ENCODE results near the gene IL21R. TPM values are rescaled to one million over a fixed set of nuclear protein-coding genes. Genes with fewer than 3 reads are reported as not detected.
"Not testable (repeated sequence)": the region's sequence is repeated elsewhere in the genome, so short reads cannot be mapped to it uniquely, and the experiment has no call there.

Gene IL21R
- total RNA-seq, 1 experiment from 2014 or later = 4.6 TPM

GRCh38 chr16:27448532-27449433 lies 46.8 kb downstream of the IL21R start:
- H3K27me3 ChIP-seq = no peaks in the 10 kb centered on the region
- no peaks in the 10 kb centered on the region for H3K9me3 ChIP-seq (replicated peaks)
- DNase-seq = peak; percentile 83 to 85
- peaks cover 2% of the 10 kb centered on the region for H3K4me1 ChIP-seq
- H3K27ac ChIP-seq = no peak overlapping the region
- peaks cover 28% of the 10 kb centered on the region for H3K36me3 ChIP-seq
- no peak overlapping the region for H3K4me3 ChIP-seq

DNA sequence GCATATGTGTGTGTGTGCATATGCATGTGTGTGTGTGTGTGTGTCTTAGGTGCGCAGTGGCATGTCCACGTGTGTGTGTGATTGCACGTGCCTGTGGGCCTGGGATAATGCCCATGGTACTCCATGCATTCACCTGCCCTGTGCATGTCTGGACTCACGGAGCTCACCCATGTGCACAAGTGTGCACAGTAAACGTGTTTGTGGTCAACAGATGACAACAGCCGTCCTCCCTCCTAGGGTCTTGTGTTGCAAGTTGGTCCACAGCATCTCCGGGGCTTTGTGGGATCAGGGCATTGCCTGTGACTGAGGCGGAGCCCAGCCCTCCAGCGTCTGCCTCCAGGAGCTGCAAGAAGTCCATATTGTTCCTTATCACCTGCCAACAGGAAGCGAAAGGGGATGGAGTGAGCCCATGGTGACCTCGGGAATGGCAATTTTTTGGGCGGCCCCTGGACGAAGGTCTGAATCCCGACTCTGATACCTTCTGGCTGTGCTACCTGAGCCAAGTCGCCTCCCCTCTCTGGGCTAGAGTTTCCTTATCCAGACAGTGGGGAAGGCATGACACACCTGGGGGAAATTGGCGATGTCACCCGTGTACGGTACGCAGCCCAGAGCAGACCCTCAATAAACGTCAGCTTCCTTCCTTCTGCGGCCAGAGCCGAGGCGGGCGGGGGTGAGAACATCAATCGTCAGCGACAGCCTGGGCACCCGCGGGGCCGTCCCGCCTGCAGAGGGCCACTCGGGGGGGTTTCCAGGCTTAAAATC lies 47.6 kb downstream of the IL21R start:
- peaks cover 20% of the 10 kb centered on the region for H3K36me3 ChIP-seq
- H3K27ac ChIP-seq = no peak overlapping the region
- no peaks in the 10 kb centered on the region for H3K27me3 ChIP-seq
- H3K4me1 ChIP-seq = peaks cover 2% of the 10 kb centered on the region
- no peaks in the 10 kb centered on the region for H3K9me3 ChIP-seq (replicated peaks)
- no peak for DNase-seq
- H3K4me3 ChIP-seq = no peak overlapping the region

- H3K27me3 ChIP-seq = no peaks in the 10 kb centered on the region
- H3K27ac ChIP-seq = no peak overlapping the region
- H3K4me1 ChIP-seq = peaks cover 2% of the 10 kb centered on the region
- no peaks in the 10 kb centered on the region for H3K9me3 ChIP-seq (replicated peaks)
- no peak for DNase-seq
- H3K36me3 ChIP-seq = peaks cover 14% of the 10 kb centered on the region
- no peak overlapping the region for H3K4me3 ChIP-seq
Measured at GRCh38 chr16:27450196-27450549, 48.2 kb downstream of the IL21R start.

DNA sequence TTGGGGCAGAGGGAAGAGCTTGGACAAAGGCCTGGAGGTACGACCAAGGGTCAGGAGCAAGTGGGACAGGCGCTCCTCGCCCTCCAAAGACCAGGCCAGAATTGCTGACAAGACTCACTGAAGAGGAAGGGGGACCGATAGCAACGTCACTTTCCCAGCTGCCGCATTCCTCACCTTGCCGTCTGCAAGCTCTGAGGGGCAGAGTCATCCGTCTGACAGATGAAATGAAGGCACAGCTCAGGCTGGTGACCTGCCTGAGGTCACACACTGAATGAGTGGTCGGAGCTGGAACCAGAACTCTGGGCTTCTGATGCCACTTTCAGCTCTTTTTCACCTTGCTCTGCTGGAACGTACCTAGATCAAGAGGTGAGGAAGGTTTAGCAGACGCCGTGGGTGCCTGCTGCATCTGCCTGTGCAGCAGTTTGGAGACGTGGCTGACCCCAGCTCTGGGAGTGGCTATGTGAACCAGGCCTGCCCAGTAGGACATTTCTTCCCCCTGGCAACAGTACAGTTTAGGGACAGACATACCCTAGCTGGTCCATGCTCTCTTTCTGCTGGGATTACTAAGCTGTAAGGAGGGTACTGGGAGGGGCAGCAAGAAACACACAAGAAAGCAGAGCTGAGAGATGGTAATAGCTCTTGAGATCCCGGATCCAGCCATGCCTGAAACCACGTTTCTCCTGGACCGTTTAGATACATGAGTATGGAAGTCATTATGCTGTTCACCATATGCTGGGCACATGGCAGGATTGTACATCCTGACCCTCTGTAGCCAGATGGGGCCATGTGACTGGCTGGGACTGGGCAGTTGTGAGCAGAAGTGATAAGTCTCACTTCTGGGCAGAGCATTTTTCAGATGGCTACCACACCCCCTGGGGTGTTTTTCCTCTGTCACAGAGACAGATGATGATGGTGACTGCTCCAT lies 50.9 kb downstream of the IL21R start:
- peaks cover 2% of the 10 kb centered on the region for H3K4me1 ChIP-seq
- no peaks in the 10 kb centered on the region for H3K36me3 ChIP-seq
- no peak overlapping the region for H3K27ac ChIP-seq
- no peak for DNase-seq
- no peaks in the 10 kb centered on the region for H3K9me3 ChIP-seq (replicated peaks)
- H3K27me3 ChIP-seq = no peaks in the 10 kb centered on the region
- no peak overlapping the region for H3K4me3 ChIP-seq

GRCh38 chr16:27453494-27453825 lies 51.5 kb downstream of the IL21R start:
- Histone ChIP-seq H3K4me1 (peaks cover under 1% of the 10 kb centered on the region), H3K9me3 (replicated peaks) (no peaks in the 10 kb centered on the region), H3K27ac (no peak overlapping the region), H3K27me3 (no peaks in the 10 kb centered on the region), H3K36me3 (no peaks in the 10 kb centered on the region), H3K4me3 (no peak overlapping the region)
- no peak for DNase-seq

DNA sequence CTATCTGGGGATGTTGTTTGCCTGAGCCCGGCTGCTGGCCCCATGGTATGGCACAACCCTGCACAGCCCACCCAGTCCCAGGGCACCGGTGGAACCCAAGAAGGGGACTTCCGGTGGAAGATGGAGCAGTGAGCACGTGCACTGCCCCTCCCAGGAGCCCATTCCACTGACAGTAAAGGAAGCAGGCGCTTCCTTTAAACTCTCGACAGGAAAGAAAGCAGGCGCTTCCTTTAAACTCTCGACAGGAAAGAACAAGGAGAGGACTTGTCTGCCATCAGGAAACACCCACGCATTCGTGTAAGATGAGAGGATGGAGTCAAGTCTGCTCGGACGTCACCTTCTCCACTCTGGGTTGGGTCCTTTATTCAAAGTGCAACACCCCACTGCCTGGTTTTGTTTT lies 53.7 kb downstream of the IL21R start:
- no peak for DNase-seq
- no peak overlapping the region for H3K27ac ChIP-seq
- H3K9me3 ChIP-seq (replicated peaks) = no peaks in the 10 kb centered on the region
- H3K4me3 ChIP-seq = no peak overlapping the region
- no peaks in the 10 kb centered on the region for H3K27me3 ChIP-seq
- H3K36me3 ChIP-seq = peaks cover 17% of the 10 kb centered on the region
- peaks cover 2% of the 10 kb centered on the region for H3K4me1 ChIP-seq

- H3K27me3 ChIP-seq; DNase-seq; H3K4me3 ChIP-seq; H3K9me3 ChIP-seq (replicated peaks); H3K27ac ChIP-seq: not testable (repeated sequence)
- H3K36me3 ChIP-seq = peaks cover 32% of the 10 kb centered on the region
- peaks cover 20% of the 10 kb centered on the region for H3K4me1 ChIP-seq
Measured at GRCh38 chr16:27457605-27457900, 55.6 kb downstream of the IL21R start.

DNA sequence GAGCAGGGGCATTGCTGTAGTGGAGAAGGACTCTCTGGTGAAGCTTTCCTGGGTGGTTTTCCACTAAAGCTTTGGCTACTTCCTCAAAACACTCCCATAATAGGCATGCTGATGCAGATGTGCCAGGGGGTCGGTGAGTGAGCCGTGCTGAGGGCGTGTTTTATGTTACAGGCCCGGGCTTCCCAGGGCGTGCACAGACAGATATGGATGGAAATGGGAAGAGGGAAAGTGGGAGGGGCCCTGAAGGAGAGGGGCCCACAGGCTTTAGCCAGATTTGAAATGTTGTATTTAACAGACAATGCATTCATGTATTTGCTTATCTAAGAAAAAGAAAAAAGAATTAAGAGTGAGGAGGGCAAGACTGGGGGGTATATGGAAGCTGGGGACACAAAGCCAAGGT lies 56.3 kb downstream of the IL21R start:
- no peak for DNase-seq

DNA sequence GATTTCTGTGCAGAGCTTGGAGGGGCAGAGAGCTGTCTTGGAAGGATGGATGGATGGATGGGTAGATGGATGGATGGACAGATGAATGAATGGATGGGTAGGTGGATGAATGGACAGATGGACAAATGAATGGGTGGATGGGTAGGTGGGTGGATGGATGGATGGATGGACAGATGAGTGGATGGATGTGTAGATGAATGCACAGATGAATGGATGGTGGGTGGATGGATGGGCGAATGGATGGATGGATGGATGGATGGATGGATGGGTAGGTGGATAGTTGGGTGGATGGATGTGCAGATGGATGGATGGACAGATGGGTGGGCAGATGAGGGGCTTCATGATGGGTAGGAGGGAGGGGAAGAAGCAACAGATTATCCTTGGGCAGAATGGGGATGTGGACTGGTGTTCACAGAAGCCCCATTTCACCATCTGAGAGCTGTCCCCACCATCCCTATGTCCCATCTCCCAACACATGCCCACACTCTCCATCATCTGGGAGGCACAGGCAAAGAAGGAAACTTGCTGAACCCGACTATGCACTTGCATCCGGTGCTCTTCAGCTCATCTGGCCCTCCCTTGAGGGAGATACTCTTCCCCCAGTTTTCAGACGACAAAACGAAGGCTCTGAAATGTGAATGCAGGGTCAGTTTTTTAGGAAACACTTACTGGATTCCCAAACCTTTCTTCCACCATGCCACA lies 57.2 kb downstream of the IL21R start:
- DNase-seq = no peak
- Histone ChIP-seq H3K4me3 (no peak overlapping the region), H3K9me3 (replicated peaks) (no peaks in the 10 kb centered on the region), H3K4me1 (peaks cover 21% of the 10 kb centered on the region), H3K27me3 (no peaks in the 10 kb centered on the region), H3K36me3 (peaks cover 41% of the 10 kb centered on the region), H3K27ac (no peak overlapping the region)

More for the DNA sequence above, 56.3 kb downstream of the IL21R start:
- peaks cover 39% of the 10 kb centered on the region for H3K36me3 ChIP-seq
- no peak overlapping the region for H3K27ac ChIP-seq
- peaks cover 21% of the 10 kb centered on the region for H3K4me1 ChIP-seq
- no peaks in the 10 kb centered on the region for H3K9me3 ChIP-seq (replicated peaks)
- H3K27me3 ChIP-seq = no peaks in the 10 kb centered on the region
- H3K4me3 ChIP-seq = no peak overlapping the region

DNA sequence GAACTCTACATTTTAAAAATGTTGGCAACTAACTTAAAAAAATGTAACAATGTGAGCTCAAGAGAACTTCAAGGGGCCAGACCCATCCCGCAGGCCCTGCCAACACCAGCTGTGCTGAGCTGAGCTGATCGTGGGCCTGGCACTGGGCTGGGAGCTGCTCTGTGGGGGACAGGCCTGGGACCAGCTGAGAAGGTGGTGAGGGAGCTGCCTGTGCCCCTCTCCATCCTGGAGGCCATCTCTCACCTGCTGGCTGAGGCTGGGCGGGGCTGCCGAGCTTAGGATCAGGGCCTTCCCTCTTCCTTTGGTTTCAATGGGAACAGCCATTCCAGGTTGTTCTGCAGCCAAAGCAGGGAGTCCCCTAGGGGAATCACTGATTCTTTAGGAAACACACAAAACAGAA lies 58.2 kb downstream of the IL21R start:
- Histone ChIP-seq H3K9me3 (replicated peaks) (no peaks in the 10 kb centered on the region), H3K4me3 (no peak overlapping the region), H3K27ac (no peak overlapping the region), H3K36me3 (peaks cover 51% of the 10 kb centered on the region), H3K4me1 (peaks cover 21% of the 10 kb centered on the region), H3K27me3 (no peaks in the 10 kb centered on the region)
- DNase-seq = no peak

- Histone ChIP-seq H3K36me3 (peaks cover 53% of the 10 kb centered on the region), H3K27ac (peak overlapping the region; percentile 65), H3K4me3 (no peak overlapping the region), H3K4me1 (peaks cover 21% of the 10 kb centered on the region), H3K27me3 (no peaks in the 10 kb centered on the region), H3K9me3 (replicated peaks) (no peaks in the 10 kb centered on the region)
- no peak for DNase-seq
Measured at GRCh38 chr16:27460663-27461482, 58.9 kb downstream of the IL21R start.

DNA sequence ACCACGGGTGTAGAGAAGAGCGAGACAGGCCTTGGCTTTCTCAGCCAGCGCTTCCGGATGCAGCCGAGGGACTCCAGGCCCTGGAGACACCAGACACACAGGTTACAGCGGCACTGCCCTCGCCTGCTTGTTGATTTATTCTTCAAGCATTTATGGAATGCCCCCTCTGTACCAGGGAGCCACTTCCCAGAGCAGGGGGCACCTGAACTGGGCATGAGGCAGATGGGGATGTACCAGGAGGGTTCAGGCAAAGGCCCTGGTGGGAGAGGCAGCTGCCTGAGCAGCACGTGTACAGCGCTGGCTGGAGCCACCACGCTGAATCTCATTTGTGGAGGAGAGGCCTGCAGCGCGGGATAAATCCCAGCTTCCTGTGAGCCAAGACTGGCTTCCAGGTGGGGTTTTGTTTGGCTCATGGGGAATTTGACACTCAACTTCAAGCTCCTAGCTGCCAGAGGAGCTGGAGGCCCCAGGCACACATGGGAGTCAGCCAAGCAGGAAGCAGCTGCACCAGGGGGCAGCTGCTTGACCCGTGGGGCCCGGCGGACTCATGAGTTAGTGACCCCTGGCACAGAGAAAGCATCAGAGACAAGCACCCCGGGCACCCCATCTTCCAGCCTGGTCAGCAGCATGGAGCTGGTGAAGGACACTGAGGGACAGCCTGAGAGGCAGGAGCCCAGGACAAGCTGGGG lies 59.7 kb downstream of the IL21R start:
- DNase-seq = peak; percentile 85 to 91
- Histone ChIP-seq H3K4me3 (no peak overlapping the region), H3K4me1 (peaks cover 21% of the 10 kb centered on the region), H3K27me3 (no peaks in the 10 kb centered on the region), H3K36me3 (peaks cover 56% of the 10 kb centered on the region), H3K9me3 (replicated peaks) (no peaks in the 10 kb centered on the region), H3K27ac (peak overlapping the region; percentile 65)

GRCh38 chr16:27462200-27462845 lies 60.3 kb downstream of the IL21R start:
- H3K4me3 ChIP-seq = no peak overlapping the region
- peaks cover 21% of the 10 kb centered on the region for H3K4me1 ChIP-seq
- no peaks in the 10 kb centered on the region for H3K9me3 ChIP-seq (replicated peaks)
- no peak for DNase-seq
- peaks cover 63% of the 10 kb centered on the region for H3K36me3 ChIP-seq
- H3K27me3 ChIP-seq = no peaks in the 10 kb centered on the region
- H3K27ac ChIP-seq = peak overlapping the region; percentile 65
